OCI-LY1 (cell line): Measurements from ENCODE around the gene DMD.

Source experiments
- H2AFZ ChIP-seq: fragments of 200-600 bp; sonication (generic), shearing (Covaris generic); 2 replicates; pipeline ENCODE4 v1.6.0; 2014; ENCODE audit warnings: antibody characterized with exemption, mild to moderate bottlenecking, low read length
- H3F3A ChIP-seq: fragments of 200-600 bp; sonication (generic), shearing (Covaris generic); 2 replicates; pipeline ENCODE4 v1.6.0; 2014; ENCODE audit warnings: mild to moderate bottlenecking, antibody characterized with exemption, low read length, moderate library complexity; ENCODE audit not compliant: insufficient read depth
- H3K27ac ChIP-seq: fragments of 200-600 bp; sonication (generic); 2 replicates; pipeline ENCODE4 v1.5.1; 2014; ENCODE audit warnings: low read length, mixed run types, mild to moderate bottlenecking, low read depth; ENCODE audit not compliant: poor library complexity, severe bottlenecking
- H3K27me3 ChIP-seq: fragments of 200-600 bp; sonication (generic); 2 replicates; pipeline ENCODE4 v1.6.0; 2014; ENCODE audit warnings: antibody characterized with exemption, mild to moderate bottlenecking, low read length, moderate library complexity; ENCODE audit not compliant: insufficient read depth
- H3K36me3 ChIP-seq: fragments of 200-600 bp; sonication (generic); 2 replicates; pipeline ENCODE4 v1.6.1; 2014; ENCODE audit warnings: mild to moderate bottlenecking, antibody characterized with exemption, low read length, moderate library complexity, mixed read lengths; ENCODE audit not compliant: insufficient read depth
- H3K4me1 ChIP-seq: fragments of 200-600 bp; sonication (generic); 2 replicates; pipeline ENCODE4 v1.5.1; 2014; ENCODE audit warnings: mild to moderate bottlenecking, low read length, moderate library complexity; ENCODE audit not compliant: insufficient read depth, severe bottlenecking
- H3K4me2 ChIP-seq: fragments of 200-600 bp; sonication (generic), shearing (Covaris generic); 2 replicates; pipeline ENCODE4 v1.6.1; 2014; ENCODE audit warnings: low read length
- H3K4me3 ChIP-seq: fragments of 200-600 bp; sonication (generic); 2 replicates; pipeline ENCODE4 v1.5.1; 2014; ENCODE audit warnings: low read length, low read depth, mild to moderate bottlenecking, mixed read lengths; ENCODE audit not compliant: poor library complexity, severe bottlenecking
- H3K79me2 ChIP-seq: fragments of 200-600 bp; shearing (Covaris generic); 2 replicates; pipeline ENCODE4 v1.6.1; 2016; ENCODE audit warnings: mixed run types, low read length, mixed read lengths; ENCODE audit not compliant: insufficient read depth
- H3K9ac ChIP-seq: fragments of 200-600 bp; sonication (generic), shearing (Covaris generic); 2 replicates; pipeline ENCODE4 v1.6.1; 2014; ENCODE audit warnings: mild to moderate bottlenecking, low read length, mixed read lengths
- H3K9me2 ChIP-seq: fragments of 200-600 bp; sonication (generic), shearing (Covaris generic); 2 replicates; pipeline ENCODE4 v1.6.1; 2014; ENCODE audit warnings: low read depth, mild to moderate bottlenecking, low read length, mixed read lengths
- H3K9me3 ChIP-seq: fragments of 200-600 bp; shearing (Covaris generic); 2 replicates; pipeline ENCODE4 v1.6.1; 2014; ENCODE audit warnings: low read length, mixed read lengths
- H4K20me1 ChIP-seq: fragments of 200-600 bp; sonication (generic), shearing (Covaris generic); 2 replicates; pipeline ENCODE4 v1.6.0; 2016; ENCODE audit warnings: mild to moderate bottlenecking, low read length; ENCODE audit not compliant: insufficient read depth
- EZH2 ChIP-seq: fragments of 200-600 bp; sonication (generic), shearing (Covaris generic); IDR thresholded peaks from 2 replicates; pipeline ENCODE4 v1.8.0; 2017; ENCODE audit warnings: borderline replicate concordance, mixed run types, mild to moderate bottlenecking, antibody characterized with exemption, low read length, moderate library complexity, mixed read lengths
- TF ChIP-seq, protein P1 (sequence below): fragments of 200-600 bp; sonication (generic), shearing (Covaris generic); IDR thresholded peaks from 2 replicates; pipeline ENCODE4 v1.5.1; 2017; ENCODE audit warnings: mild to moderate bottlenecking, antibody characterized with exemption, low read length, moderate library complexity, mixed read lengths

Gene DMD

DNA sequence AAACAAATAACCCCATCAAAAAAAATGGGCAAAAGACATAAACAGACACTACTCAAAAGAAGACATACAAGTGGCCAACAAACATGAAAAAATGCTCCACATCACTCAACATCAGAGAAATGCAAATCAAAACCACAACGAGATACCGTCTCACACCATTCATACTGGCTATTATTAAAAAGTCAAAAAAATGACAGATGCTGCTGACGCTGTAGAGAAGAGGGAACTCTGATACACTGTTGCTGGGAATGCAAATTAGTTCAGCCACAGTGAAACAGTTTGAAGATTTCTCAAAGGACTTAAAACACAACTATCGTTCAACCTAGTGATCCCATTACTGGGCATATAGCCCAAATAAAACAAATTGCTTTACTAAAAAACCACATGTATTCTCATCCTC is 1468.3 kb downstream of the DMD start:
- H3F3A ChIP-seq, result no peaks in the 10 kb centered on the region
- no peak overlapping the region for H3K9ac ChIP-seq
- no peaks in the 10 kb centered on the region for H3K36me3 ChIP-seq
- no peak overlapping the region for H3K27ac ChIP-seq
- no peaks in the 10 kb centered on the region for H3K27me3 ChIP-seq
- H3K9me3 ChIP-seq, result no peaks in the 10 kb centered on the region
- H3K9me2 ChIP-seq, result no peaks in the 10 kb centered on the region
- no peak overlapping the region for H3K4me3 ChIP-seq
- no peak overlapping the region for H3K4me2 ChIP-seq
- H2AFZ ChIP-seq, result no peak overlapping the region
- no peak for TF ChIP-seq EZH2
- TF ChIP-seq, protein P1, sequence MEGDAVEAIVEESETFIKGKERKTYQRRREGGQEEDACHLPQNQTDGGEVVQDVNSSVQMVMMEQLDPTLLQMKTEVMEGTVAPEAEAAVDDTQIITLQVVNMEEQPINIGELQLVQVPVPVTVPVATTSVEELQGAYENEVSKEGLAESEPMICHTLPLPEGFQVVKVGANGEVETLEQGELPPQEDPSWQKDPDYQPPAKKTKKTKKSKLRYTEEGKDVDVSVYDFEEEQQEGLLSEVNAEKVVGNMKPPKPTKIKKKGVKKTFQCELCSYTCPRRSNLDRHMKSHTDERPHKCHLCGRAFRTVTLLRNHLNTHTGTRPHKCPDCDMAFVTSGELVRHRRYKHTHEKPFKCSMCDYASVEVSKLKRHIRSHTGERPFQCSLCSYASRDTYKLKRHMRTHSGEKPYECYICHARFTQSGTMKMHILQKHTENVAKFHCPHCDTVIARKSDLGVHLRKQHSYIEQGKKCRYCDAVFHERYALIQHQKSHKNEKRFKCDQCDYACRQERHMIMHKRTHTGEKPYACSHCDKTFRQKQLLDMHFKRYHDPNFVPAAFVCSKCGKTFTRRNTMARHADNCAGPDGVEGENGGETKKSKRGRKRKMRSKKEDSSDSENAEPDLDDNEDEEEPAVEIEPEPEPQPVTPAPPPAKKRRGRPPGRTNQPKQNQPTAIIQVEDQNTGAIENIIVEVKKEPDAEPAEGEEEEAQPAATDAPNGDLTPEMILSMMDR, result no peak
- no peaks in the 10 kb centered on the region for H3K4me1 ChIP-seq
- no peaks in the 10 kb centered on the region for H3K79me2 ChIP-seq
- no peaks in the 10 kb centered on the region for H4K20me1 ChIP-seq

DNA sequence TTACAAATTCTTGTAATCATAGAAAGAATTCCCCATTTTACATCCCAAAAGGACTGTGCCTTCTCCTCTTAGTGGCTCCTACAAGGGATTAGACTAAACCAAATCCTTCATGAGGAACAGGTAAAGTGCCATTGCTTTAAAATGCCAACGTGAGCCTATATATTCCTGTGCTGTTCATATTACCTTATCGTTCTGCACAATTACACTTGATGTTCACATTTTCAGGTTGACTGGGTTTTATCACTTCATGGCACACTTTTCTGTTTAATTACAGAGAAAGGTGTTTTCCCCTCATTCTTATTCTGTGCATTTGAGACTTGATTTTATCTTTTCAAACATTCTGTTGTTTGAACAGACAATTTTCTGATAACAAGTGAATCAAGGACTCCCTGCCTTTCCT is 1493.9 kb downstream of the DMD start:
- TF ChIP-seq EZH2, result no peak
- TF ChIP-seq, protein P1, result no peak

DNA sequence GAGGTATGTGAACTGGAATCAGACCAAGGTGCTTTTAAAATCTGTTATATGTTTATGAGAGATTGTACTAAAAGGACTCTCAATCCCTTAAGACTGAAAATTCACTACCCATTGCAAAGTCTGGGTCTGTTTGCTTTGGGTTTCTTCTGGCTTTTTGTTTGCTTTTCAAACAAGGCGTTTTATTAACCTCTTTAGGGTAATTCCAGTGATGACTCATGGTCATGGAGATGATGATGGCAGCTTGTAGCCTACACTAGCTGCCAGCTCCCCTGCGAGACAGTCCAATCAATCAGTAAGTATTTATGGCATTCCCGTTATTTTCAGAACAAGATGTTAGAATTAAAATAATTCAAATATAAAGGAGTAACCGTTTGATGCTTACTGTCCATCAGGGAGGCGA is 1495.7 kb downstream of the DMD start:
- Histone ChIP-seq H3K9me3 (no peaks in the 10 kb centered on the region), H4K20me1 (no peaks in the 10 kb centered on the region), H3K4me3 (no peak overlapping the region), H3F3A (no peaks in the 10 kb centered on the region), H3K36me3 (no peaks in the 10 kb centered on the region), H3K9me2 (no peaks in the 10 kb centered on the region), H3K4me1 (no peaks in the 10 kb centered on the region), H3K79me2 (no peaks in the 10 kb centered on the region), H3K9ac (no peak overlapping the region), H3K4me2 (no peak overlapping the region), H3K27me3 (no peaks in the 10 kb centered on the region), H2AFZ (no peak overlapping the region), H3K27ac (no peak overlapping the region)
- TF ChIP-seq EZH2, result no peak
- TF ChIP-seq, protein P1, result no peak

More for the DNA sequence above, 1493.9 kb downstream of the DMD start:
- H3K4me1 ChIP-seq, result no peaks in the 10 kb centered on the region
- no peaks in the 10 kb centered on the region for H3F3A ChIP-seq
- no peaks in the 10 kb centered on the region for H3K9me2 ChIP-seq
- no peaks in the 10 kb centered on the region for H3K79me2 ChIP-seq
- H4K20me1 ChIP-seq, result no peaks in the 10 kb centered on the region
- H2AFZ ChIP-seq, result no peak overlapping the region
- H3K4me2 ChIP-seq, result no peak overlapping the region
- H3K9me3 ChIP-seq, result no peaks in the 10 kb centered on the region
- H3K4me3 ChIP-seq, result no peak overlapping the region
- H3K27me3 ChIP-seq, result no peaks in the 10 kb centered on the region
- no peak overlapping the region for H3K27ac ChIP-seq
- no peaks in the 10 kb centered on the region for H3K36me3 ChIP-seq
- H3K9ac ChIP-seq, result no peak overlapping the region
